ENCODE measurements around the gene NAXE.

- TF ChIP-seq FOXS1 (CRISPR knock-in tag; IDR thresholded peaks at IDR 0.05) (no peak), MAFK (IDR thresholded peaks at IDR 0.05; ENCODE audit: partially characterized antibody) (no peak), CTCF (IDR thresholded peaks at IDR 0.05) (no peak), HOXA7 (CRISPR knock-in tag; IDR thresholded peaks at IDR 0.05) (no peak), SREBF2 (IDR thresholded peaks at IDR 0.05) (no peak), E2F6 (IDR thresholded peaks at IDR 0.05; ENCODE audit: borderline replicate concordance, low read depth) (peak; percentile 43), POLR2A (IDR thresholded peaks at IDR 0.05; ENCODE audit: low read length) (peak; percentile 87), CHD2 (IDR thresholded peaks at IDR 0.05; ENCODE audit: low read length, partially characterized antibody) (no peak), REST (IDR thresholded peaks at IDR 0.05) (no peak)
These were observed 9.7 kb downstream of the NAXE start, which contains the start of gene GPATCH4 for GRCh38 chr1:156601122-156601830.

All from A549 (cell line).